ENCODE data around the gene CLDN10.

GRCh38 chr13:95626768-95627167 is 74.2 kb downstream of the CLDN10 start:
- TF ChIP-seq CTCF (IDR thresholded peaks at IDR 0.05; ENCODE audit: low read length) (no peak), EZH2 (optimal IDR thresholded peaks at IDR 0.05; ENCODE audit: low read depth, low read length) (no peak)
